Left renal pelvis (tissue), 4 donors: ENCODE measurements around the gene DNAH1. TPM values are rescaled to one million over a fixed set of nuclear protein-coding genes. Genes with fewer than 3 reads are reported as not detected.
"Not testable (repeated sequence)": the region's sequence is repeated elsewhere in the genome, so short reads cannot be mapped to it uniquely, and the experiment has no call there.

Source experiments
- DNase-seq, 4 donors: peaks; one replicate each; pipeline ENCODE4 v3.0.0-alpha.2; 2013; ENCODE audit warnings: low read depth in 4 of 4, low spot score in 3 of 4
- polyA plus RNA-seq, 4 donors: library from polyadenylated mRNA; unstranded; fragments of 120-200 nt; gene quantifications; one replicate each; pipeline ENCODE4 v1.2.1, GENCODE V29; 2013; ENCODE audit not compliant: insufficient read length in 4 of 4

The DNAH1 gene
- polyA plus RNA-seq, 4 donors, result 5.6 to 12.7 (median 7.7) TPM

GRCh38 chr3:52331091-52331490, 15.0 kb downstream of the DNAH1 start:
- no peak for DNase-seq

GRCh38 chr3:52331906-52332305, 15.8 kb downstream of the DNAH1 start:
- DNase-seq, result no peak

GRCh38 chr3:52333869-52334557, 17.9 kb downstream of the DNAH1 start:
- DNase-seq, result no peak

- not testable (repeated sequence) for DNase-seq
Observed at GRCh38 chr3:52338131-52338530, 22.0 kb downstream of the DNAH1 start.

- DNase-seq, result peak; percentile 48 to 66 (median 52)
Observed at GRCh38 chr3:52339612-52340011, 23.5 kb downstream of the DNAH1 start.

GRCh38 chr3:52341123-52341522, 25.0 kb downstream of the DNAH1 start:
- DNase-seq, result no peak

GRCh38 chr3:52343946-52344600, 28.0 kb downstream of the DNAH1 start:
- DNase-seq, result no peak

GRCh38 chr3:52345521-52346109, 29.5 kb downstream of the DNAH1 start:
- DNase-seq, result no peak

- no peak for DNase-seq
Observed at GRCh38 chr3:52346623-52347530, 30.8 kb downstream of the DNAH1 start.

GRCh38 chr3:52347716-52348635, 31.9 kb downstream of the DNAH1 start:
- DNase-seq, result no peak

GRCh38 chr3:52349131-52349530, 33.0 kb downstream of the DNAH1 start:
- DNase-seq, result no peak

GRCh38 chr3:52349611-52350395, 33.7 kb downstream of the DNAH1 start:
- DNase-seq, result no peak

GRCh38 chr3:52350416-52350815, 34.3 kb downstream of the DNAH1 start:
- DNase-seq, result peak in 1 of 4 donors; percentile 37

GRCh38 chr3:52350981-52351761, 35.1 kb downstream of the DNAH1 start:
- DNase-seq, result no peak

GRCh38 chr3:52351762-52352368, 35.7 kb downstream of the DNAH1 start:
- no peak for DNase-seq

- no peak for DNase-seq
Observed at GRCh38 chr3:52352566-52352965, 36.4 kb downstream of the DNAH1 start.

GRCh38 chr3:52353291-52353855, 37.3 kb downstream of the DNAH1 start:
- DNase-seq, result no peak

- DNase-seq, result no peak
Observed at GRCh38 chr3:52354676-52355075, 38.6 kb downstream of the DNAH1 start.
